Ramos (cell line): ENCODE measurements around the gene C1orf116.

Source experiments
- in situ Hi-C: fragments of 300-500 bp; cut with MboI; formaldehyde crosslinking; loops from one replicate; pipeline ENCODE4 v1.14.3; 2022; ENCODE audit warnings: low sequenced_read_pairs; ENCODE audit not compliant: unreplicated experiment

The C1orf116 gene

GRCh38 chr1:207032528-207033017, at the start of gene C1orf116:
TSS of gene C1orf116 (minus strand) at chr1:207032756. CDS start at chr1:207027598, 5,158 bp downstream.
- in situ Hi-C loops: no loop called here

DNA sequence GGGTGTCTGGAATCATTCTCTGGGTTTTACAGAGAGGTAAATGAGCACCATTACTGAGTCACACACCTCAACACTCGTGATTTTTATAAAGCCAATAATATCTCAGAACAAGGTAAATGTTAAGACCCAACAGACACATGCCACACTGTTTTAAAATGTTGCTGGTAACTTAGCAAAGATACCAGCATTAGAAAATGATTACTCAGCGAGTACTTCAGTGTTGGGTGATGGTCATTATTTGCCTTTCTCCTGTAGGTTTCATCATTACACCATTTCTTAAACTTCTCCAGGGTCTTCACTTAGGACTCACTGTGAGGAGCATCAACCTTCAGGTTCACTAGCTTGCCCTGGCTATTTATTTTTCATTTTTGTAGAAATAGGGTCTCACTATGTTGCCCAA, 49.2 kb upstream of the C1orf116 start:
- in situ Hi-C loops: loop anchor here (25.0 kb wide), 1 partner anchor 405 kb away; the partner anchor contains the start of gene CR1

DNA sequence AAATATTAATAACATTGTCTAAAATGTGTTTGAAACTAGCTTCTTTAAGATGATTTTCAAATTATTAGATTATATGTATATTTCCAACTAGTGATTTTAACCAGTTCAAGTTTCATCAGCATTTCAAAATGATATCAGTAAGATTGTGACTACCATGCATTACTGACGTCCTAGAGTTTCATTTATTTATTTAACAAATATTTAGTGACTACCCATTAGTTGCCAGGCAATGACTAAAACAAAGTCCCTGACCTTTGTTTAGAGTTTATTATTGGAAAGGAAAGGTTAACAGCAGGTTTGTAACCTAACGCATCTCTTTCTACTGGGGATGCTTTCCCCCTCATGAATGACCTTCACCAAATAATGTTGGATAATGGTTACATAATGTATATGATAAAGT, 48.5 kb upstream of the C1orf116 start:
- in situ Hi-C loops: loop anchor here (25.0 kb wide), 1 partner anchor 406 kb away; the partner anchor contains the start of gene CR1

DNA sequence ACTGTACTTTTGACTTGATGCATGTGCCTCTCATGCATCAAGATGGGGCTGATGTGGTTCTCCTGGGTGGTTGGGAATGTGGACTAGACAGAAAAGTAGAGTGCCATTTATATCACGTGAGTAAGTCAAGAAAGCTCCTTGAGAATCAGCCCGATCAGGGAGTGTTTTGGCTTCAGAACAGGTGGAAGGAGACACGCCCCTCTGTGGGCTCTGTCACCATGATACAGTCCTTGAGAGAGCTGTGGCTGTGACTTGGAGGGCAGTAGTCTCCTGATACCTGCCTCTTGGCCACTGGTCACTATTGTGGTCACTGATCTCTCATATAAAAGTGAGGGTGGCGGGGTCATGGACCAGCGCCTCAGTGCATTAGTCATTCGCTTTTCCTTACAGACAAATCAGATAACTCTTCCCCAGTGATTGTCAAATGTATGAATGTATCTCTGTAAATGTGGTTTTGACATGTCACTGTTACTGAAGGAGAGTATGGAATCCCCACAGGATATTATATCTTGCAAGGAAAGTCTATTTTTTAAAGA, 47.2 kb upstream of the C1orf116 start:
- in situ Hi-C loops: loop anchor here (25.0 kb wide), 1 partner anchor 408 kb away; the partner anchor contains the start of gene CR1

- in situ Hi-C loops: loop anchor here (25.0 kb wide), 1 partner anchor 409 kb away; the partner anchor contains the start of gene CR1
These were observed 46.1 kb upstream of the C1orf116 start for GRCh38 chr1:207078578-207079132.

DNA sequence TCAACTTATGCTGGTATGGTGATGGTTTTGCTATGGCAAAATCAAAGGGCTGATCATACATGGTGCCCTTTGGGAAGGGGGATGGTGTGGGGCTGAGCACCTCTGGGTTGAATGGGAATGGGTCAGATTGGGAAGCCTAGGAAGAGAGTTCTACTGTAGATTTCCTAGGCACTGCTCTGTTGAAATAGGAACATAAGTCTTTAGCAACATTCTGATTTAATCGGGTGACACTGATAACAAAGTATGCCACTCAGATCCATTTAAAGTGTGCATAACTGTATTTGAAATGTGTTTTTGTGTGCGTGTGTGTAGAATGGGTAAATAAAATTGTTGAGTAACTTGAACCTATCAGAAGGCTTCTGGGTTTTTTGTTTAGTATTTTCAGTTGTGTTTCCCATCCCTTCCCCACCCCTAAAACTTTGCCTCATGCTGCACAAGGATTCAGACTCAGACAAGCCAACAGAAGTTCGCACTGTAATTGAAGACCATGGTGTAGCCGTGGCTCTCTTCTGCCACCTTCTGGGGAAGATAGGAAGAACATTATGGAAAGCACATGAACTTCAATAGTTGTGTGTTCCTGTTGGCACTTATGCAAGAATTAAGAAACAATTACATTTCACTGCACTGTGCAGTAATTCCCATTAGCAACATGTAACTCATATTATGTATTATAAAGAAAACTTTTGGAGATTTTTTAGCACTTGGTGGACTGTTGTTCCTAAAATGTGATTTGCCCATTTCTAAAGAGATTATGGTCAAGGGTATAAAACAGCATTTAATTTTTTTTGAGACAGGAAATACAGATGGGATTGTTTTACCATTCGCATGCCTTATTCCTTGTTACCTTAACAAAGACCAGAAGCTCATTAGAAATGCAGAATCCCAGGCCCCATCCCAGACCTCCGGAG, 45.2 kb upstream of the C1orf116 start:
- in situ Hi-C loops: loop anchor here (25.0 kb wide), 1 partner anchor 410 kb away; the partner anchor contains the start of gene CR1

DNA sequence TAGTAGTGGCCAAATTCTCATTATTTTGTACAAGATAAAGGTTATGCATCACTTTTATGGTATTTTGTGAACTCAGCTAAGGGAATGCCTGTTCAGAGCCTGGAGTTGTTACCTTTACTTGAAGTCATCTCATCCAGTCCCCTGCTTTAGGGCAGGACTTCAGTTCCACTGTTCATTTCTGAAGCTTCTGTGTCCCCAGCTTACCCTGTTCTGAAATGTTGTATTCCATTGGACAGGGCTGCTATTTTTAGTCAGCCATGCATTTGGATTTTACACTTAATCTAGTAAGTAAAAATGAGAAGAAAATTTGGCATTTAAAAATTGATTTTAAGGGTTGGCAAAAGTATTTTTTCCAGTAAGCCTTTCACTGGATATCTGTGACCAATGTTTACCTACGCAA, 44.5 kb upstream of the C1orf116 start:
- in situ Hi-C loops: loop anchor here (25.0 kb wide), 1 partner anchor 410 kb away; the partner anchor contains the start of gene CR1

DNA sequence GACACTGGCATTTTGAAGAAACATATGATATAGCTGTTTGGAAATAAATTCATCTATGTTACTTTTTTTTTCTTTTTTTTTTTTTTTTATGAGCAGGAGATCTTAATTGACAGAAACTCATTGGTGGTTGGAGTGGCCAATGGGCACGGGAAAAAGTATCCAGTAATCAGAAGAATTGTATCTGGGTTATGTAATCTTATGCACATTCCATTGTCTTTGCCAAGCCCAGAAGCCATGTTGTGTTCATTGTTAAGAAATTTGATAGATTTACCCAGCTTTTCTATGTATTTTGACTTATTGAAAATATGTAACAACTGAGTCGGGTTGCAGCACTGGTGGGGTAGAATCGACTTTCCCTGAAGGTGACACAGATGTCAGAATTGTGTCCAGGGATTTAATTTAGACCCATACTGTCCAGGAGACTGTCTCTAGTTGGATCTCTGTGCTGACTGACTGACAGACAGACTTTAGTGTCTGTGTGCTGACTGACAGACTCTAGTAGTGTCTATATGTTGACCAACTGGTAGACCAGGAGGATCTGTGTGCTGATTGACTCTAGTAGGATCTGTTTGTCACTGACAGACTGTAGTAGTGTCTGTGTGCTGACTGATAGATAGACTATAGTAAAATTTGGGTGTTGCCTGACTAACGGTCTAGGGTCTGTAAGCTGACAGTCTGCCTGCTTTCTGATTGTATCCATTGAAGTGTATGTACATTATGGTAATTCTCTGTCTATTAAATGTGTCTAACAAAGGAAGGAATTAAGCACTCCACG, 43.8 kb upstream of the C1orf116 start:
- in situ Hi-C loops: loop anchor here (25.0 kb wide), 1 partner anchor 411 kb away; the partner anchor contains the start of gene CR1

- in situ Hi-C loops: no loop called here
These were observed 41.6 kb upstream of the C1orf116 start for GRCh38 chr1:207073906-207074820.

DNA sequence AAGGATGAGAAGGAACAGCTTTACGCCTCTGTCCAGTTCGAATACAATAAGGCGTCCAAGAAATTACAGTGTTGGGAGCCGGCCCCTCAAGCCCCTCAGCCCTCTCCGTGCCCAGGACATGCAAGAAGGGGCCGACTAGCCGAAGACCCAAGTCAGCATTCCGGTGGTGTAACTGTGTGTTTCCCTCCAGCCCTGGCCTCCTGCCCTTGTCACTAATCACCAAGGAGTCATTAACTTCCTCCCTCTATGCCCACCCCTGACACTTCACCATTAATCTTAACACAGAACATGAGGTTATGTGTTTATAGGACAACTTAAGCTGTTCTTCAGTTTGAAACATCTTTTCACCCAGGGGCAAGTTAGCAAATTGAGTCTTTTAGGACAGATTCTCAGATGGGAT, 39.7 kb upstream of the C1orf116 start:
- in situ Hi-C loops: no loop called here

DNA sequence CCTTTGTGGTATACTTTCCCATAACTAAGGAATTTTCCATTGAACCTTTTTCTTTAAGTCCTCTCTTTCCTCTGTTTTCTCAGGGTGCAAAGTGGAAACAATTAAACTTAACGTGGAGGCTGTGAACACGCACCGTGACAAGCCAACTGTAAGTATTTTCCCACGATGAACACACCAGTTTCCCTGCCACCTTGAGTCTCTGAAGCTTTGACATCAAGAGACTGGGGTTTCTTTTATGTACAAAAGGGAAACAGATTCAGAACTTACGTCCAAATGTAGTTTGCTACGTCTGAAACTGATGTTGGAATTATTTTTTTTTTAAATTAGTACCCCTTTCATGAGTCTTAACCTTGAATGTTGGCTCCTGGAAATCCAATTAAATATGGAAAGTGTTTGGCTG, 38.9 kb upstream of the C1orf116 start:
- in situ Hi-C loops: no loop called here

DNA sequence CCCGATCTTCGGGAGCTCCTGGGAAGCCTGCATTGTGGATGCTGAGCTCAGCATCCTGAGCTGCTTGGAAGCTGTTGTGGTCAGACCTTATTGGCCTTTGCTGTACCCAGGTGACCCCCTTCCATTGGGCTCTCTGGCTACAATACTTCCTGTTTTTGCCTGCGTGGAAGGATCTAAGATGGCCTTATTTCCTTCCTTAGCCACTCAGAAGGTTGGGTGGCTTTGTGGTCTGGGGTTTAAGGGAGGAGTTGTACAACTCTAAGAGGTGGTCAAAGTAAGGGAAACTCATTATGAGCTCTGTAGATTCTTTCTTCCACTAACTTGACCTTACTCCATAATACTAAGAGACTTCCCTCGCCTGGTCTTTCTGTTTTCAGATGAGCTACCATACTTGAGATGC, 38.3 kb upstream of the C1orf116 start:
- in situ Hi-C loops: no loop called here

DNA sequence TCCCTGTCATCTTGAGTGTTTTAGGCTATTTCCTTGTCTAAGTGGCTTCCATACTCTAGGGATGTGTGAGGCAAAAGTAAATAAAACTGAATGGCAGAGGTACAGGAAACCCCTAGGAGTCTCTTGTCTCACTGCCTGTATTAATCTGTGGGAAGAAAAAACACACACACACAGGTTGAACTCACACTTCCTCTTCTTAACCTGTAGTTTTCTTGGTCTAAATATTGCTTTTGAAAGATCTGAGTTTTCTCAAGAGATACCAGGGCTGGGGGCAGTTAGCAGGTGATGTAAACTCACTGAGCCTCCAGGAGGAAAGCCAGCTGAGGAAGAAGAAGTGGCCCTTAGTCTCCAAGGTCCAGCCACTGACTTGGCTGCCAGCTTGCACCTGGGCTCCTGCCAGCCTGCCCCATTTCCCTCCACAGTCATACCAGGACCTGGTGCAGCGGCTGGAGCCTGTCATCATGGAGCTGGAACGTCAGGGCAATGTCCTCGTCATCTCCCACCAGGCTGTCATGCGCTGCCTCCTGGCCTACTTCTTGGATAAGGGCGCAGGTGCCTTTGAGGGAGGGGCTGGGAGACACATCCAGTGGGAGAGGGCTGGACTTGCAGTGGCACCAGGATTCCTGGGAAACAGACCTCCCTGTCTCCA, 37.4 kb upstream of the C1orf116 start:
- in situ Hi-C loops: no loop called here

DNA sequence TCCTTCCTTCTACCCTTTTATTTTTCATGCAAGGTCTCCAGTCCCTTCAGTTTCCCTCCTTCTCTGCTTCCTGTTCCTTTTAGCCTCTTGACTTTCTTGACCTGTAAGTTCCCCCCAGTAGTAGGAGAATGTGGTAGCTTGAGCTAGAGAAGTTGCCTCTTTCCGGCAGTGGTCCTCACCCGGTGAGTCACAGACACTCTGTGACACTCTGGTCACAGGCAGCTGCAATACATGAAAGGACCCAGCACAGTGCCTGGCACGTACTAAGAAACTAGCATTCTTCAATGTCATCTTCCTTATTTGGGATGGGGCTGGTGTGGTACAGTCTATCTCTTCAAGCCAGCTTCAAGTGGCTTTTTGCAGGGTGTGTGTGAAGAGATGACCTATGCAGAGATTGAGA, 36.5 kb upstream of the C1orf116 start:
- in situ Hi-C loops: no loop called here

- in situ Hi-C loops: no loop called here
These were observed 35.1 kb upstream of the C1orf116 start for GRCh38 chr1:207067665-207068064.

DNA sequence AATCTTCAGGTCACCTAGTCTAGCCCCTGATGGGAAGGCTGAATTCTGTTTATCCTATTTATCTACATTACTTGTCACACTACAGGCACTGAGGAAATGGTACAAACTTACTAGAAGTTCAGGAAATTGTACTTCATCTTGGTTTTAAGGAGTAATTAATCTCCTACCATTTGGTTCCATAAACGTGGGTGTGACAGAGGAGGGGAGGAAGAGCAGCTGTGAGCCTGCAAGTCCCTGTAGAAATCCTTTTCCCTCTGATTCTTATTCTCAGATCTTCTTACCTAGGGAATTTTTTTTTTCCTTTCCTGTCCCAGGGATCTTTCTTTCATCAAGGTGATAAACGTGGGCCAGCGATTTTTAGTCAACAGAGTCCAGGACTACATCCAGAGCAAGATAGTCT, 34.6 kb upstream of the C1orf116 start:
- in situ Hi-C loops: no loop called here

- in situ Hi-C loops: no loop called here
These were observed 32.0 kb upstream of the C1orf116 start for GRCh38 chr1:207064561-207064960.

GRCh38 chr1:207063014-207063413, 30.5 kb upstream of the C1orf116 start:
- in situ Hi-C loops: no loop called here
